T-cell (primary cell): ENCODE results near the gene RGP1. TPM values are rescaled to one million over a fixed set of nuclear protein-coding genes. Genes with fewer than 3 reads are reported as not detected.

Experiments
- ATAC-seq, 4 experiments: fragments of 200-7000 bp in 3 of 4; fragments of 150-1000 bp in 1 of 4; cut with Tn5 transposase; replicated peaks in 1 of 4; 1 replicate in 3 of 4; 2 replicates in 1 of 4; pipeline ENCODE4 v1.10.0; 2021; ENCODE audit warnings: moderate library complexity in 3 of 4, mild to moderate bottlenecking in 2 of 4, moderate number of reproducible peaks in 1 of 4
- CTCF ChIA-PET, 2 donors: fragments of 300-600 bp; sonication (Branson Sonifier 250); formaldehyde crosslinking; loops; one replicate each; lab custom pipeline; 2022; ENCODE audit warnings: antibody characterized with exemption in 2 of 2; lab: Charles Lee
- POLR2A ChIA-PET, 2 donors: fragments of 300-600 bp; sonication (Branson Sonifier 250); formaldehyde crosslinking; loops; one replicate each; lab custom pipeline; 2022; ENCODE audit warnings: antibody characterized with exemption in 2 of 2; lab: Charles Lee
- DNase-seq, 35 experiments: peaks; one replicate each; pipeline versions ENCODE4 v3.0.0 to v3.0.0-alpha.2; 2013 to 2023
- H3K27ac ChIP-seq: one replicate; pipeline ENCODE4 v1.5.1; 2013; ENCODE audit warnings: low read length
- H3K27me3 ChIP-seq, 2 experiments: replicated peaks in 1 of 2; 1 replicate in 1 of 2; 2 replicates in 1 of 2; pipeline versions ENCODE4 v1.6.1 to v1.7.0; 2013; ENCODE audit warnings: low read length in 1 of 2, mixed read lengths in 1 of 2; ENCODE audit not compliant: control insufficient read depth in 2 of 2, insufficient read depth in 2 of 2; ENCODE audit errors: extremely low read depth in 1 of 2
- H3K36me3 ChIP-seq, 2 donors: 1 replicate in 1 of 2; 2 replicates in 1 of 2; pipeline versions ENCODE4 v1.6.1 to v1.7.0; 2013; ENCODE audit warnings: low read length in 1 of 2; ENCODE audit not compliant: control insufficient read depth in 2 of 2, insufficient read depth in 1 of 2; ENCODE audit errors: extremely low read depth in 1 of 2
- H3K4me1 ChIP-seq, 2 experiments: 1 replicate in 1 of 2; 2 replicates in 1 of 2; pipeline versions ENCODE4 v1.6.1 to v1.7.0; 2013; ENCODE audit warnings: low read length in 2 of 2, mixed read lengths in 1 of 2; ENCODE audit not compliant: insufficient read depth in 2 of 2, control insufficient read depth in 1 of 2; ENCODE audit errors: extremely low read depth in 1 of 2
- H3K4me3 ChIP-seq, 2 donors: 1 replicate in 1 of 2; 2 replicates in 1 of 2; pipeline versions ENCODE4 v1.5.1 to v1.7.0; 2013; ENCODE audit warnings: mild to moderate bottlenecking in 2 of 2, low read length in 1 of 2, moderate library complexity in 1 of 2; ENCODE audit not compliant: control insufficient read depth in 1 of 2; ENCODE audit errors: extremely low read depth in 1 of 2
- H3K9me3 ChIP-seq: 2 replicates; pipeline ENCODE4 v1.7.0; 2013
- H3K27ac Mint-ChIP-seq, 2 donors: one replicate each; pipeline ENCODE4 v1.8.0; 2020 to 2021; ENCODE audit warnings: mild to moderate bottlenecking in 2 of 2, mixed read lengths in 2 of 2
- H3K27me3 Mint-ChIP-seq, 2 donors: one replicate each; pipeline ENCODE4 v1.8.0; 2021 to 2022; ENCODE audit warnings: mixed read lengths in 2 of 2
- H3K36me3 Mint-ChIP-seq: one replicate; pipeline ENCODE4 v1.8.0; 2021; ENCODE audit warnings: mixed read lengths
- H3K4me1 Mint-ChIP-seq, 3 donors: one replicate each; pipeline ENCODE4 v1.8.0; 2020 to 2022; ENCODE audit warnings: mixed read lengths in 3 of 3, mild to moderate bottlenecking in 1 of 3
- H3K4me3 Mint-ChIP-seq, 3 donors: one replicate each; pipeline ENCODE4 v1.8.0; 2020 to 2022; ENCODE audit warnings: mild to moderate bottlenecking in 3 of 3, mixed read lengths in 3 of 3, moderate library complexity in 3 of 3
- H3K9me3 Mint-ChIP-seq, 3 donors: one replicate each; pipeline ENCODE4 v1.8.0; 2020 to 2022; ENCODE audit warnings: mixed read lengths in 3 of 3
- WGBS: methylation state at CpG from one replicate; pipeline ENCODE4 v1.1.5; 2013; ENCODE audit warnings: missing lambda C conversion rate; ENCODE audit not compliant: insufficient coverage; 5-methylcytosine and 5-hydroxymethylcytosine counted together
- total RNA-seq, 35 experiments: library from RNA in 6 of 35; stranded (reverse) in 6 of 35; fragments of 120-200 nt in 1 of 35; gene quantifications; one replicate each; pipeline versions ENCODE4 v1.2.1 to v1.2.4 and lab custom pipeline; 2013 to 2026

Gene RGP1
- total RNA-seq, 5 donors from 2014 or later (not counting 1 experiment from before 2014, with no cell fraction given): 20.6 to 36.5 (median 33.5) TPM

DNA sequence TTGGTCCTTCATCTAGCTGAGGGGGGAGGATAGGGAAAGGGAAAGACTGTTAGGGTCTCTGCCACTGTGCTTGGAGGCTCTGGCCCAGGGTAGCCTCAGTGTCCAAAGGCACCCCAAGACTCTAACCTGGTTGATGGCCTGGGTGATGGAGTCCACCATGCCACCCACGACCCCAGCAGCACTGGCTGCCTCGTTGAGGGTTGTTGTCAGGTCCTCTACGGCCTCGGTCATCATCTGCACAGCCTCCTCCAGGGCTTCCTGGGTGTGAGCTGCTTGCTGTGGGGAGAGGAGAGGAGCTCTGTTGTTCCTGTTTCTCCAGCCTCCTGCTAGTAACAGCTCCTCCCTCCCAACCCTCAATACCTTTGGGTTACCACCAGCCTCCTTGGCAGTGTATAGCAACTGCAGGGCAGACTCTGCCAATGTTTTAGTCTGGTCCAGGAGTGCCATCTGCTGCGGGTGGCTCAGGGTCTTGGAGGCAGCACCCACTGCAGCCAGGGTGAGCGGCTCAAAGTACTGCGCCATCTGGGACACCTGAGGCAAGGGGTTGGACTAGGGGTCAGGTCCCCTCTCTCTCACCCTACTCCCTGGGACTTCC, 43.2 kb upstream of the RGP1 start:
- Histone ChIP-seq H3K4me1 (no peaks in the 10 kb centered on the region), H3K9me3 (no peaks in the 10 kb centered on the region), H3K36me3 (peaks cover 36 to 96% of the 10 kb centered on the region in 2 donors), H3K4me3 (no peak overlapping the region), H3K27me3 (no peaks in the 10 kb centered on the region), H3K27ac (no peak overlapping the region)
- ChIA-PET CTCF (interaction anchor here (1.1 to 2.6 kb wide), 3 partner anchors 9 to 21 kb away, joined by 3 to 6 read pairs (median 4); no protein-coding TSS in a partner anchor), POLR2A (no interaction called here)
- no peak overlapping the region for H3K4me3 Mint-ChIP-seq
- H3K9me3 Mint-ChIP-seq: no peaks in the 10 kb centered on the region
- H3K4me1 Mint-ChIP-seq: peaks cover 0 to 4% (median 0%) of the 10 kb centered on the region in 3 donors
- WGBS: 96% methylated on average over 5 of the region's 7 CpGs
- peaks cover 62% of the 10 kb centered on the region for H3K36me3 Mint-ChIP-seq
- H3K27me3 Mint-ChIP-seq: no peaks in the 10 kb centered on the region
- peak overlapping the region in 1 of 2 donors; percentile 39 for H3K27ac Mint-ChIP-seq
- ATAC-seq (no peak), DNase-seq (no peak)

DNA sequence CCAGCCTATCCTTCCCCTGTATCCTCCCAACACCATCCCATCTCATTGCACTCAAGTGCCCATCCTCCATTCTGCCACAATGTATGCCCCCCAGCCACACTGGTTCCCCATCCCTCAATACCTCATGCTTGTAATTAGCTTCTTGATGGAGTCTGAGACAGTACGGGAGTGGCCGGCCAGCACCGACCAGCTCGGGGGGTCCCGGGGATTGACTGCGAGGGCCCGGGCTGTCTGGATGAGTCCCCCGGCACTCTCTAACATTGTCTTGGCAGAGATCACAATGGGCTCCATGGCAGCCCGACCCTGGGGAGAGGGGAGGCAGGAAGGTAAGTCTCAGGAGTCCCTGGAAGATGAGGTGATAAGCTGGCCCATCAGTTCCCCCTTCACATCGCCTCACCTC, 42.1 kb upstream of the RGP1 start:
- WGBS: 99% methylated on average over 9 of the region's 10 CpGs
- no peak overlapping the region for H3K4me3 Mint-ChIP-seq
- peak overlapping the region in 1 of 2 donors; percentile 72 for H3K27ac Mint-ChIP-seq
- Histone ChIP-seq H3K27me3 (no peaks in the 10 kb centered on the region), H3K4me3 (no peak overlapping the region), H3K36me3 (peaks cover 35 to 96% of the 10 kb centered on the region in 2 donors), H3K9me3 (no peaks in the 10 kb centered on the region), H3K27ac (no peak overlapping the region), H3K4me1 (no peaks in the 10 kb centered on the region)
- ATAC-seq (no peak), DNase-seq (no peak)
- peaks cover 68% of the 10 kb centered on the region for H3K36me3 Mint-ChIP-seq
- H3K27me3 Mint-ChIP-seq: no peaks in the 10 kb centered on the region
- no peaks in the 10 kb centered on the region for H3K9me3 Mint-ChIP-seq
- POLR2A ChIA-PET: interaction anchor here in 1 of 2 donors (0.8 kb wide), 1 partner anchor 10 kb away, joined by 3 read pairs; no protein-coding TSS in a partner anchor
- H3K4me1 Mint-ChIP-seq: peaks cover 0 to 4% (median 0%) of the 10 kb centered on the region in 3 donors
- CTCF ChIA-PET: interaction anchor here (0.5 to 2.6 kb wide), 3 partner anchors 10 to 74 kb away, joined by 3 to 6 read pairs (median 4); no protein-coding TSS in a partner anchor

DNA sequence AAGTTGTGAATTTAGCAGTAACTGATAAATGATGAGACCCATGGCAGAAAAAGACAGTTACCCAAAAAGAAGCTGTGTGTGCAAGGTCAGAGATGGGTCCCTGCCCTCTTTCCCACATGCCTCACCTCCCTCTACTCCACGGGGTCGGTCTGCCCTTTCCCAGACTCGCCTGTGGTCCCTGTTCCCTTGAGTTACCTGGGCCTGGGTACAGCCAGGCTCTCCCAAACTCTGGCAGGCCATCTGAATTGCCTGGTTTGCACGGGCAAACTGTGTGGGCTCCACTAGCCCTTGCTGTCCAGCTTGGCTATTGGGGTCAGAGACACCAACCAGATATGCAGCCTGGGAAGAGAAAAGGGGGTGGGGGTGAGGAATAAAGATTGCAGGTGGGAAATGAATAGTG, 40.9 kb upstream of the RGP1 start:
- H3K9me3 ChIP-seq: no peaks in the 10 kb centered on the region
- POLR2A ChIA-PET: no interaction called here
- H3K27ac ChIP-seq: no peak overlapping the region

DNA sequence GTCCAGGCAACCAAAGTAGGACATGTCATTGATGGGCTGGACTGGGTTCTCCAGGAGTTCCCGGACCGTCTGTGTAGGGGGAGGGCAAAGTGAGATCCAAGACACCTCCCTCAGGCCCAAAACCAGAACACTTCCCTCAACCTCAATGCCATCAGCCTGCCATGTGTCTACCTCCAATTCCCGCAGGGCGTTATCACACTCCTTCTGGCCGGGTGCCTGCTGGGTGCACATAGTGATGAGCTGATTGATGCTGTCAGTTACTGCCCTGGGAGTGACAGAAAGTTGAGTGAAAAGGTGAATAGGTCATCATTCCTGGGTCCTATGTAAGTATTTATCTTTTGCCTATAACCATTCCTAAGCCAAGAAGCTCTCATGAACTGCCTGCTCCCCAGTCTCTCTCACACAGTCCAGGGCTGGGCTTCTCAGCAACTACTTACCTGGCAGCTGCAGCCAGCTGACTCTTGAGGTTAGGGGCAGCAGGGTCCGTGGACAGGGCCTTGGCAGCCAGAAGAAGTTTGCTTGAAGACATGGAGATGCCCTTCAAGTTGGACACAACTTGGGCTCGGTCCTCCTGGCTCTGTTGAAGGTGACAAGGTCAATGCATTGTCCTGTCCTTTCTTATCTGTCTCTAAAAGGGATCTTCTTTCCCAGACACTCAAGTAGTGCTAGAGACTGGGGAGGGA, 38.1 kb upstream of the RGP1 start:
- Mint-ChIP-seq H3K9me3 (no peaks in the 10 kb centered on the region), H3K27ac (no peak overlapping the region), H3K4me1 (peaks cover 0 to 4% (median 0%) of the 10 kb centered on the region in 3 donors), H3K4me3 (no peak overlapping the region), H3K27me3 (no peaks in the 10 kb centered on the region), H3K36me3 (peaks cover 73% of the 10 kb centered on the region)
- peaks cover 30 to 92% of the 10 kb centered on the region in 2 donors for H3K36me3 ChIP-seq
- POLR2A ChIA-PET: no interaction called here
- no peaks in the 10 kb centered on the region for H3K9me3 ChIP-seq
- H3K4me1 ChIP-seq: no peaks in the 10 kb centered on the region
- no peak overlapping the region for H3K27ac ChIP-seq
- CTCF ChIA-PET: interaction anchor here in 1 of 2 donors (1.4 kb wide), 1 partner anchor 42 kb away, joined by 3 read pairs; no protein-coding TSS in a partner anchor
- ATAC-seq: no peak
- no peak overlapping the region for H3K4me3 ChIP-seq
- no peaks in the 10 kb centered on the region for H3K27me3 ChIP-seq
- 80% methylated on average over 1 of the region's 7 CpGs for WGBS
- no peak for DNase-seq

More for the DNA sequence above, 40.9 kb upstream of the RGP1 start:
- Mint-ChIP-seq H3K4me3 (no peak overlapping the region), H3K4me1 (peaks cover 0 to 4% (median 0%) of the 10 kb centered on the region in 3 donors), H3K27ac (peak overlapping the region; percentile 44 to 72), H3K9me3 (no peaks in the 10 kb centered on the region), H3K27me3 (no peaks in the 10 kb centered on the region), H3K36me3 (peaks cover 70% of the 10 kb centered on the region)
- 94% methylated on average over 4 of the region's 4 CpGs for WGBS
- DNase-seq (no peak), ATAC-seq (no peak)
- H3K4me1 ChIP-seq: no peaks in the 10 kb centered on the region
- H3K36me3 ChIP-seq: peaks cover 33 to 94% of the 10 kb centered on the region in 2 donors
- no peaks in the 10 kb centered on the region for H3K27me3 ChIP-seq
- no peak overlapping the region for H3K4me3 ChIP-seq
- CTCF ChIA-PET: interaction anchor here in 1 of 2 donors (2.6 kb wide), 1 partner anchor 11 kb away, joined by 6 read pairs; no protein-coding TSS in a partner anchor

DNA sequence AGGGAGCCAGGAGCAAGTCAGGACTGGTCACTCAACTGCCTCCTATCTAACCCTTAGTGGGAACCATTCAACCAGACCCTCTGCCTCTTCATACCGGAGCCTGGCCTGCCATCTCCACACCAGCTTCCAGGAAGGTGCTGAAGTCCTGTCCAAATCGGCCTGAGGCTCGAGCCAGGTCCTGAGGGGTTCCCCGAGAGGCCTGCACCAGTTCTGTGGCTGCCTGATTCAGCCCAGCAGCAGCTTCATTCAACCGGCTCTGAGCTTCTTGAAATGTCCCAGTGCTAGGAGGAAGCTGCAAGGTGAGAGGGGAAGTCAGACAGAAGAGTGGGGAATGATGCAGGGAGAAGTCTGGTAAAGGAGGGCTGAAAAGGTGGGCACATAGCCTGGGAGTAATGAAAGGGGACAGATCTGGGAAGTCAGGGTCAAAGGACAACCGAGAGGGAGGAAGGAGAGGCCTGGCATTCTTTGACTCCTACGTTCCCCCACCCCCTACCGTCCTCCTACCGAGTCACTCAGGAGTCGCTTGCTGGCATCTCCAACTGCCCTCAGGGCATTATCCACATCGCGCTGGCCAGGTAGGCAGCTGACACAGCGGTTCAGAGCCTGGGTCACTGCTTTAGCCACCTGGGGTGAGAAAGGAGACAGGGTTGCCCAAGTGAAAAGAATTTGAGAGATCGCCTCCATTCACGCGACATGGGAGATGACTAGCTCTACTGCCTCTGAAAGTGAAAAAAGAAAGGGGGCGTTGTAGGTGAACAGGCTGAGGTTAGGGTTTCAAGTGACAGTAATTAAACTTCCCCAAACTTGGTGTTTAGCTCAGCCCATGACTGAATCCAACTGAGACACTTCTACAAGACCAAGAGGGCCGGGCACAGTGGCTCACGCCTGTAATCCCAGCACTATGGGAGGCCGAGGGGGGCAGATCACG, 37.3 kb upstream of the RGP1 start:
- Mint-ChIP-seq H3K36me3 (peaks cover 77% of the 10 kb centered on the region), H3K4me3 (no peak overlapping the region), H3K9me3 (no peaks in the 10 kb centered on the region), H3K27ac (no peak overlapping the region), H3K4me1 (peaks cover 0 to 1% (median 0%) of the 10 kb centered on the region in 3 donors), H3K27me3 (no peaks in the 10 kb centered on the region)
- CTCF ChIA-PET: interaction anchor here in 1 of 2 donors (1.4 kb wide), 1 partner anchor 42 kb away, joined by 3 read pairs; no protein-coding TSS in a partner anchor
- H3K36me3 ChIP-seq: peaks cover 29 to 92% of the 10 kb centered on the region in 2 donors
- ATAC-seq: no peak
- no peak overlapping the region for H3K4me3 ChIP-seq
- POLR2A ChIA-PET: no interaction called here
- H3K4me1 ChIP-seq: no peaks in the 10 kb centered on the region
- H3K27me3 ChIP-seq: no peaks in the 10 kb centered on the region
- H3K27ac ChIP-seq: no peak overlapping the region
- DNase-seq: no peak
- 95% methylated on average over 11 of the region's 21 CpGs for WGBS
- H3K9me3 ChIP-seq: no peaks in the 10 kb centered on the region
